WERI-Rb-1 (cell line): ENCODE data around the gene TGM3.
A peak's percentile ranks its signal among the peaks of the same experiment; 100 is the strongest.

Source experiments
- DNase-seq: peaks from one replicate; pipeline ENCODE4 v3.0.0-alpha.2; 2020
- H3K27ac ChIP-seq: fragments of 250-450 bp; sonication (Bioruptor Pico); 2 replicates; pipeline ENCODE4 v1.5.1; 2020; ENCODE audit warnings: mild to moderate bottlenecking, moderate library complexity
- H3K27me3 ChIP-seq: fragments of 250-450 bp; sonication (Bioruptor Pico); 2 replicates; pipeline ENCODE4 v1.5.1; 2021; ENCODE audit warnings: mild to moderate bottlenecking, low read depth, moderate library complexity; ENCODE audit not compliant: insufficient read depth, severe bottlenecking
- H3K36me3 ChIP-seq: fragments of 250-450 bp; sonication (Bioruptor Pico); 2 replicates; pipeline ENCODE4 v1.5.1; 2020; ENCODE audit warnings: mild to moderate bottlenecking, moderate library complexity
- H3K4me3 ChIP-seq: 2 replicates; pipeline ENCODE4 v1.5.1; 2011; ENCODE audit warnings: low read depth, mild to moderate bottlenecking, control low read depth, low read length
- H3K9me3 ChIP-seq: fragments of 250-450 bp; sonication (Bioruptor Pico); 2 replicates; pipeline ENCODE4 v1.5.1; 2021; ENCODE audit warnings: mild to moderate bottlenecking, moderate library complexity; ENCODE audit not compliant: severe bottlenecking
- CTCF ChIP-seq: IDR thresholded peaks from 2 replicates; pipeline ENCODE4 v1.5.1; 2011; ENCODE audit warnings: low read depth, mild to moderate bottlenecking, control low read depth, inconsistent platforms, low read length

TGM3 gene

GRCh38 chr20:2300002-2300401 lies 4.2 kb downstream of the TGM3 start:
- no peak for DNase-seq

GRCh38 chr20:2300420-2300819 lies 4.6 kb downstream of the TGM3 start:
- no peak for DNase-seq
- no peak overlapping the region for H3K27ac ChIP-seq

More at GRCh38 chr20:2300002-2300401, 4.2 kb downstream of the TGM3 start:
- TF ChIP-seq CTCF, result no peak
- Histone ChIP-seq H3K4me3 (no peak overlapping the region), H3K9me3 (no peaks in the 10 kb centered on the region), H3K27ac (no peak overlapping the region), H3K36me3 (no peaks in the 10 kb centered on the region), H3K27me3 (peaks cover 18% of the 10 kb centered on the region)

GRCh38 chr20:2301164-2301622 lies 5.4 kb downstream of the TGM3 start:
- no peaks in the 10 kb centered on the region for H3K9me3 ChIP-seq
- H3K27me3 ChIP-seq, result peaks cover 25% of the 10 kb centered on the region
- DNase-seq, result no peak
- TF ChIP-seq CTCF, result no peak
- H3K36me3 ChIP-seq, result no peaks in the 10 kb centered on the region
- no peak overlapping the region for H3K4me3 ChIP-seq
- H3K27ac ChIP-seq, result no peak overlapping the region

More at GRCh38 chr20:2300420-2300819, 4.6 kb downstream of the TGM3 start:
- Histone ChIP-seq H3K36me3 (no peaks in the 10 kb centered on the region), H3K27me3 (peaks cover 21% of the 10 kb centered on the region), H3K4me3 (no peak overlapping the region), H3K9me3 (no peaks in the 10 kb centered on the region)
- TF ChIP-seq CTCF, result no peak

GRCh38 chr20:2302384-2303060 lies 6.7 kb downstream of the TGM3 start:
- no peaks in the 10 kb centered on the region for H3K9me3 ChIP-seq
- no peaks in the 10 kb centered on the region for H3K36me3 ChIP-seq
- TF ChIP-seq CTCF, result peak; percentile 21; the same call in 1 of the 2 replicates
- peaks cover 20% of the 10 kb centered on the region for H3K27me3 ChIP-seq
- H3K4me3 ChIP-seq, result no peak overlapping the region
- H3K27ac ChIP-seq, result no peak overlapping the region
- DNase-seq, result peak; percentile 14

GRCh38 chr20:2303673-2304072 lies 7.9 kb downstream of the TGM3 start:
- H3K27ac ChIP-seq, result no peak overlapping the region
- TF ChIP-seq CTCF, result no peak
- H3K4me3 ChIP-seq, result no peak overlapping the region
- DNase-seq, result no peak
- no peaks in the 10 kb centered on the region for H3K36me3 ChIP-seq
- peaks cover 20% of the 10 kb centered on the region for H3K27me3 ChIP-seq
- H3K9me3 ChIP-seq, result no peaks in the 10 kb centered on the region

- Histone ChIP-seq H3K27ac (no peak overlapping the region), H3K27me3 (peaks cover 20% of the 10 kb centered on the region), H3K36me3 (no peaks in the 10 kb centered on the region), H3K9me3 (no peaks in the 10 kb centered on the region), H3K4me3 (no peak overlapping the region)
- no peak for TF ChIP-seq CTCF
- no peak for DNase-seq
Observed at GRCh38 chr20:2304180-2304579, 8.4 kb downstream of the TGM3 start.
